IMR-90 (cell line): ENCODE measurements around the gene PLBD2. TPM values are rescaled to one million over a fixed set of nuclear protein-coding genes. Genes with fewer than 3 reads are reported as not detected.
A peak's percentile ranks its signal among the peaks of the same experiment; 100 is the strongest.

Experiments used
- ATAC-seq: fragments of 200-7000 bp; cut with Tn5 transposase; 2 replicates; pipeline ENCODE4 v1.9.1; 2020; ENCODE audit warnings: low read depth, mild to moderate bottlenecking, moderate library complexity
- BruUV-seq: library from RNA; stranded (reverse); fragments of 400-500 nt; replicated peaks from 2 replicates; lab custom pipeline; 2021; lab: Mats Ljungman, UMichigan
- CTCF ChIA-PET: fragments of 300-600 bp; formaldehyde crosslinking; extraction: SDS; loops from one replicate; lab custom pipeline; 2021; ENCODE audit warnings: antibody characterized with exemption; lab: Yijun Ruan, JAX
- POLR2A ChIA-PET: fragments of 300-600 bp; sonication (Branson Sonifier 250); formaldehyde crosslinking; loops from one replicate; lab custom pipeline; 2022; ENCODE audit warnings: antibody characterized with exemption; ENCODE audit not compliant: unreplicated experiment; lab: Charles Lee
- DNase-seq: peaks from one replicate; pipeline ENCODE4 v3.0.0; 2013
- H2AFZ ChIP-seq: replicated peaks from 2 replicates; pipeline ENCODE3; 2013; ENCODE audit warnings: low read length, mild to moderate bottlenecking; ENCODE audit not compliant: poor library complexity
- H2AK5ac ChIP-seq: 2 replicates; pipeline ENCODE4 v1.6.1; 2013; ENCODE audit warnings: low read depth, low read length, inconsistent platforms
- H2AK9ac ChIP-seq: replicated peaks from 2 replicates; pipeline ENCODE3; 2013; ENCODE audit warnings: mild to moderate bottlenecking, low read depth, low read length, moderate library complexity; ENCODE audit not compliant: poor library complexity
- H2BK120ac ChIP-seq: 2 replicates; pipeline ENCODE4 v1.6.1; 2013; ENCODE audit warnings: low read depth, low read length, inconsistent platforms
- H2BK15ac ChIP-seq: 3 replicates; pipeline ENCODE4 v1.6.1; 2013; ENCODE audit warnings: low read depth, low read length, inconsistent platforms
- H2BK20ac ChIP-seq: 2 replicates; pipeline ENCODE4 v1.6.1; 2013; ENCODE audit warnings: low read depth, mild to moderate bottlenecking, inconsistent platforms, low read length, moderate library complexity
- H2BK5ac ChIP-seq: 2 replicates; pipeline ENCODE4 v1.6.1; 2013; ENCODE audit warnings: mild to moderate bottlenecking, low read depth, low read length, inconsistent platforms; ENCODE audit not compliant: poor library complexity, severe bottlenecking
- H3K14ac ChIP-seq: replicated peaks from 2 replicates; pipeline ENCODE4 v1.6.1; 2013; ENCODE audit warnings: low read depth, low read length, inconsistent platforms
- H3K18ac ChIP-seq: 2 replicates; pipeline ENCODE4 v1.6.1; 2013; ENCODE audit warnings: low read depth, low read length, control low read depth
- H3K23ac ChIP-seq: 2 replicates; pipeline ENCODE4 v1.6.1; 2013; ENCODE audit warnings: low read depth, low read length, inconsistent platforms
- H3K27ac ChIP-seq: 2 replicates; pipeline ENCODE4 v1.5.1; 2013; ENCODE audit warnings: mild to moderate bottlenecking, control low read depth, low read length; ENCODE audit not compliant: insufficient read depth
- H3K27me3 ChIP-seq: 2 replicates; pipeline ENCODE4 v1.6.1; 2013; ENCODE audit warnings: low read length; ENCODE audit not compliant: control insufficient read depth, insufficient read depth
- H3K36me3 ChIP-seq: 2 replicates; pipeline ENCODE4 v1.6.1; 2013; ENCODE audit warnings: low read length, mixed read lengths; ENCODE audit not compliant: control insufficient read depth, insufficient read depth
- H3K4ac ChIP-seq: 2 replicates; pipeline ENCODE4 v1.6.1; 2013; ENCODE audit warnings: low read depth, low read length, inconsistent platforms
- H3K4me1 ChIP-seq: 2 replicates; pipeline ENCODE4 v1.6.1; 2013; ENCODE audit warnings: low read length, mixed read lengths; ENCODE audit not compliant: control insufficient read depth, insufficient read depth
- H3K4me2 ChIP-seq: 2 replicates; pipeline ENCODE4 v1.6.1; 2013; ENCODE audit warnings: low read depth, mild to moderate bottlenecking, control low read depth, low read length, moderate library complexity
- H3K4me3 ChIP-seq: 2 replicates; pipeline ENCODE4 v1.5.1; 2013; ENCODE audit warnings: low read depth, mild to moderate bottlenecking, control low read depth, low read length, moderate library complexity; ENCODE audit not compliant: insufficient read depth
- H3K56ac ChIP-seq: 2 replicates; pipeline ENCODE4 v1.6.1; 2013; ENCODE audit warnings: low read length, inconsistent platforms; ENCODE audit not compliant: insufficient read depth; ENCODE audit errors: extremely low read depth
- H3K79me1 ChIP-seq, 2 experiments: 2 replicates each; pipeline ENCODE4 v1.6.1; 2013; ENCODE audit warnings: low read length in 2 of 2, inconsistent platforms in 1 of 2, low read depth in 1 of 2
- H3K9ac ChIP-seq: 2 replicates; pipeline ENCODE4 v1.6.1; 2013; ENCODE audit warnings: low read depth, low read length, control low read depth
- H3K9me1 ChIP-seq: 2 replicates; pipeline ENCODE4 v1.6.1; 2013; ENCODE audit warnings: low read length, inconsistent platforms; ENCODE audit not compliant: insufficient read depth
- H3K9me3 ChIP-seq: 2 replicates; pipeline ENCODE4 v1.6.1; 2013; ENCODE audit warnings: low read length; ENCODE audit not compliant: control insufficient read depth, insufficient read depth
- H4K20me1 ChIP-seq: 2 replicates; pipeline ENCODE4 v1.6.1; 2013; ENCODE audit warnings: low read length, inconsistent platforms; ENCODE audit not compliant: insufficient read depth
- H4K5ac ChIP-seq: 2 replicates; pipeline ENCODE4 v1.6.1; 2013; ENCODE audit warnings: mild to moderate bottlenecking, low read depth, low read length, control low read depth
- H4K8ac ChIP-seq, 2 experiments: 2 replicates each; pipeline ENCODE4 v1.6.1; 2013; ENCODE audit warnings: low read depth in 2 of 2, low read length in 2 of 2, control low read depth in 1 of 2, inconsistent platforms in 1 of 2
- H4K91ac ChIP-seq: 2 replicates; pipeline ENCODE4 v1.6.1; 2013; ENCODE audit warnings: low read depth, low read length, inconsistent platforms; ENCODE audit not compliant: insufficient read depth
- BHLHE40 ChIP-seq: fragments of 150-350 bp; IDR thresholded peaks from 2 replicates; pipeline ENCODE4 v1.6.1; 2016; ENCODE audit warnings: mild to moderate bottlenecking, low read depth, low read length
- CEBPB ChIP-seq: IDR thresholded peaks from 2 replicates; pipeline ENCODE4 v1.6.1; 2012; ENCODE audit warnings: low read depth, low read length, improper control_type of control experiment
- CHD1 ChIP-seq: IDR thresholded peaks from 2 replicates; pipeline ENCODE4 v1.6.1; 2012; ENCODE audit warnings: low read depth, low read length, improper control_type of control experiment
- CTCF ChIP-seq: conservative IDR thresholded peaks from 2 replicates; pipeline ENCODE4 v1.5.1; 2012; ENCODE audit warnings: mild to moderate bottlenecking, low read depth, low read length, improper control_type of control experiment
- FOS ChIP-seq: fragments of 150-350 bp; IDR thresholded peaks from 2 replicates; pipeline ENCODE4 v1.6.1; 2016; ENCODE audit warnings: low read depth, low read length
- MAFK ChIP-seq: IDR thresholded peaks from 2 replicates; pipeline ENCODE4 v1.6.1; 2012; ENCODE audit warnings: low read depth, low read length, improper control_type of control experiment
- MAZ ChIP-seq: IDR thresholded peaks from 2 replicates; pipeline ENCODE4 v1.6.1; 2012; ENCODE audit warnings: low read depth, mild to moderate bottlenecking, low read length, improper control_type of control experiment, moderate library complexity, borderline replicate concordance
- MXI1 ChIP-seq: IDR thresholded peaks from 2 replicates; pipeline ENCODE4 v1.6.1; 2012; ENCODE audit warnings: low read depth, mild to moderate bottlenecking, low read length, moderate library complexity, borderline replicate concordance
- NFE2L2 ChIP-seq: fragments of 150-350 bp; IDR thresholded peaks from 2 replicates; pipeline ENCODE4 v1.6.1; 2016; ENCODE audit warnings: low read depth, mild to moderate bottlenecking, low read length
- POLR2A ChIP-seq: IDR thresholded peaks from 2 replicates; pipeline ENCODE4 v1.6.1; 2012; ENCODE audit warnings: mild to moderate bottlenecking, low read depth, low read length
- RAD21 ChIP-seq: IDR thresholded peaks from 2 replicates; pipeline ENCODE4 v1.6.1; 2012; ENCODE audit warnings: low read length, improper control_type of control experiment
- RCOR1 ChIP-seq: IDR thresholded peaks from 2 replicates; pipeline ENCODE4 v1.6.1; 2012; ENCODE audit warnings: mild to moderate bottlenecking, low read length, improper control_type of control experiment; ENCODE audit not compliant: insufficient replicate concordance
- RFX5 ChIP-seq: IDR thresholded peaks from 2 replicates; pipeline ENCODE4 v1.8.0; 2012; ENCODE audit warnings: low read depth, mild to moderate bottlenecking, low read length, moderate library complexity
- SMC3 ChIP-seq: fragments of 150-350 bp; IDR thresholded peaks from 2 replicates; pipeline ENCODE4 v1.6.1; 2016; ENCODE audit warnings: low read depth, mild to moderate bottlenecking, antibody characterized with exemption, low read length, moderate library complexity
- WGBS, 2 experiments: methylation state at CpG; one replicate each; pipeline versions ENCODE4 v1.1.5 to v1.1.7; 2013; ENCODE audit warnings: missing lambda C conversion rate in 2 of 2; ENCODE audit not compliant: insufficient read length in 1 of 2; ENCODE audit errors: extremely low coverage in 2 of 2; 5-methylcytosine and 5-hydroxymethylcytosine counted together
- dilution Hi-C: fragments of 300-500 bp; cut with HindIII; formaldehyde crosslinking; loops from one replicate; pipeline ENCODE4 v1.14.3; 2018; ENCODE audit warnings: low sequenced_read_pairs; ENCODE audit not compliant: unreplicated experiment
- in situ Hi-C: fragments of 300-500 bp; cut with MboI; formaldehyde crosslinking; loops from 3 replicates; pipeline ENCODE4 v1.14.3; 2019; ENCODE audit warnings: low sequenced_read_pairs, inconsistent platforms, mixed read lengths
- intact Hi-C: fragments of 100-400 bp; cut with micrococcal nuclease; formaldehyde crosslinking; loops from 2 replicates; pipeline ENCODE4 v1.10.0; 2022
- polyA plus RNA-seq, 3 experiments: library from polyadenylated mRNA; depleted of rRNA; stranded (reverse); fragments of >200 nt; gene quantifications; 2 replicates each; pipeline ENCODE4 v1.2.3, GENCODE V29; 2012; ENCODE audit warnings: low replicate concordance in 1 of 3
- total RNA-seq: library from RNA; depleted of rRNA; stranded (reverse); fragments of >200 nt; gene quantifications from 2 replicates; pipeline ENCODE4 v1.2.3, GENCODE V29; 2012
- TF ChIP-seq, protein P1 (sequence below): fragments of 150-350 bp; IDR thresholded peaks from 2 replicates; pipeline ENCODE4 v1.6.1; 2016; ENCODE audit warnings: low read depth, mild to moderate bottlenecking, low read length, moderate library complexity, borderline replicate concordance
- TF ChIP-seq, protein P2 (sequence below): fragments of 150-350 bp; IDR thresholded peaks from 2 replicates; pipeline ENCODE4 v1.6.1; 2017; ENCODE audit warnings: mild to moderate bottlenecking, antibody characterized with exemption, low read length, low read depth

PLBD2 gene
- total and polyA plus RNA-seq, 2 of the 4 experiments (the other 2 are of a cell fraction), result 7.3 to 44.5 TPM

GRCh38 chr12:113325916-113326315, 32.5 kb upstream of the PLBD2 start:
- H3K23ac ChIP-seq, result no peak overlapping the region
- WGBS, 2 experiments, result no CpG with 5 or more reads among the region's 3 CpGs
- H4K8ac ChIP-seq, result no peak overlapping the region
- ChIA-PET POLR2A (no interaction called here), CTCF (interaction anchor here (0.7 to 1.2 kb wide), 4 partner anchors 37 to 578 kb away, joined by 3 to 4 read pairs (median 4); no protein-coding TSS in a partner anchor)
- H3K79me1 ChIP-seq, result peaks cover 3 to 13% of the 10 kb centered on the region in 2 experiments; a peak in 2 of 4 replicates
- dilution Hi-C loops, result no loop called here
- H2BK5ac ChIP-seq, result no peak overlapping the region
- H3K14ac ChIP-seq, result no peak overlapping the region
- no peak overlapping the region for H2BK15ac ChIP-seq
- no peak overlapping the region for H2BK120ac ChIP-seq
- H4K91ac ChIP-seq, result no peak overlapping the region
- in situ Hi-C loops, result no loop called here
- no peak overlapping the region for H2AK5ac ChIP-seq
- H3K4ac ChIP-seq, result no peak overlapping the region
- DNase-seq (peak; percentile 75), ATAC-seq (peak; percentile 82)
- intact Hi-C loops, result no loop called here
- 0 out of 2 replicates have a peak, but pooled peaks cover 4% of the 10 kb centered on the region for H3K9me1 ChIP-seq
- no peaks in the 10 kb centered on the region for H3K27me3 ChIP-seq
- peaks cover 10% of the 10 kb centered on the region for H3K36me3 ChIP-seq
- H3K4me3 ChIP-seq, result no peak overlapping the region
- no peaks in the 10 kb centered on the region for H4K20me1 ChIP-seq
- peak overlapping the region; percentile 54; the same call in 1 of the 2 replicates for H3K27ac ChIP-seq
- no peak overlapping the region for H4K5ac ChIP-seq
- no peak overlapping the region for H3K9ac ChIP-seq
- H2AFZ ChIP-seq, result no peak overlapping the region
- BruUV-seq, result no TSS peak
- H3K4me2 ChIP-seq, result no peak overlapping the region
- H3K9me3 ChIP-seq, result peaks cover 2% of the 10 kb centered on the region; the same call in 1 of the 2 replicates
- H3K56ac ChIP-seq, result no peak overlapping the region
- H2BK20ac ChIP-seq, result no peak overlapping the region
- TF ChIP-seq, protein P1, sequence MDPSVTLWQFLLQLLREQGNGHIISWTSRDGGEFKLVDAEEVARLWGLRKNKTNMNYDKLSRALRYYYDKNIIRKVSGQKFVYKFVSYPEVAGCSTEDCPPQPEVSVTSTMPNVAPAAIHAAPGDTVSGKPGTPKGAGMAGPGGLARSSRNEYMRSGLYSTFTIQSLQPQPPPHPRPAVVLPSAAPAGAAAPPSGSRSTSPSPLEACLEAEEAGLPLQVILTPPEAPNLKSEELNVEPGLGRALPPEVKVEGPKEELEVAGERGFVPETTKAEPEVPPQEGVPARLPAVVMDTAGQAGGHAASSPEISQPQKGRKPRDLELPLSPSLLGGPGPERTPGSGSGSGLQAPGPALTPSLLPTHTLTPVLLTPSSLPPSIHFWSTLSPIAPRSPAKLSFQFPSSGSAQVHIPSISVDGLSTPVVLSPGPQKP, result no peak
- TF ChIP-seq SMC3 (no peak), NFE2L2 (no peak), CHD1 (no peak), MAZ (no peak), BHLHE40 (no peak), MAFK (no peak), POLR2A (no peak), RFX5 (no peak), RCOR1 (no peak), FOS (no peak), RAD21 (no peak), CEBPB (no peak), CTCF (no peak), MXI1 (no peak)
- TF ChIP-seq, protein P2, sequence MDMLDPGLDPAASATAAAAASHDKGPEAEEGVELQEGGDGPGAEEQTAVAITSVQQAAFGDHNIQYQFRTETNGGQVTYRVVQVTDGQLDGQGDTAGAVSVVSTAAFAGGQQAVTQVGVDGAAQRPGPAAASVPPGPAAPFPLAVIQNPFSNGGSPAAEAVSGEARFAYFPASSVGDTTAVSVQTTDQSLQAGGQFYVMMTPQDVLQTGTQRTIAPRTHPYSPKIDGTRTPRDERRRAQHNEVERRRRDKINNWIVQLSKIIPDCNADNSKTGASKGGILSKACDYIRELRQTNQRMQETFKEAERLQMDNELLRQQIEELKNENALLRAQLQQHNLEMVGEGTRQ, result no peak
- no peak overlapping the region; the same call in 1 of the 2 replicates for H3K18ac ChIP-seq
- H2AK9ac ChIP-seq, result no peak overlapping the region
- H3K4me1 ChIP-seq, result peaks cover 4% of the 10 kb centered on the region
